Bone marrow (tissue), 2 donors: Measurements from ENCODE around the gene MAPKAPK5.
"Not testable (repeated sequence)": the region's sequence is repeated elsewhere in the genome, so short reads cannot be mapped to it uniquely, and the experiment has no call there.

ENCODE experiments used
- DNase-seq, 2 donors: peaks; one replicate each; lab custom pipeline; 2025; lab: John Stamatoyannopoulos, UW

Gene MAPKAPK5

DNA sequence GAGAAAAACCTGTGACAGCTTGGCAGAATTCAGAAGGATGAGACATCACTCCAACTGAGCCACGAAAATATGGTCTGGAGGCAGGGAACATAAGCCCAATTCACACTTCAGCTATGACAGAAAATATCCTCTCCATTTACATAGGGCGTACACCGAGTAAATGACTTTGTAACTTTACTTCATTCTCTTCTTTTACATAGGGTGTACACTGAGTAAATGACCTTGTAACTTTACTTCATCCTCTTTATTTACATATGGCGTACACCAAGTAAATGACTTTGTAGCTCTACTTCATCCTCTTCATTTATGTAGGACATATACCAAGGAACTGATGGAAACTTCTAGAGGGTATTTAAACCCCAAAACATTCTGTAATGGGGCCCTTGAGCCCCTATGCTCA, 14.1 kb upstream of the MAPKAPK5 start:
- DNase-seq: no peak

DNA sequence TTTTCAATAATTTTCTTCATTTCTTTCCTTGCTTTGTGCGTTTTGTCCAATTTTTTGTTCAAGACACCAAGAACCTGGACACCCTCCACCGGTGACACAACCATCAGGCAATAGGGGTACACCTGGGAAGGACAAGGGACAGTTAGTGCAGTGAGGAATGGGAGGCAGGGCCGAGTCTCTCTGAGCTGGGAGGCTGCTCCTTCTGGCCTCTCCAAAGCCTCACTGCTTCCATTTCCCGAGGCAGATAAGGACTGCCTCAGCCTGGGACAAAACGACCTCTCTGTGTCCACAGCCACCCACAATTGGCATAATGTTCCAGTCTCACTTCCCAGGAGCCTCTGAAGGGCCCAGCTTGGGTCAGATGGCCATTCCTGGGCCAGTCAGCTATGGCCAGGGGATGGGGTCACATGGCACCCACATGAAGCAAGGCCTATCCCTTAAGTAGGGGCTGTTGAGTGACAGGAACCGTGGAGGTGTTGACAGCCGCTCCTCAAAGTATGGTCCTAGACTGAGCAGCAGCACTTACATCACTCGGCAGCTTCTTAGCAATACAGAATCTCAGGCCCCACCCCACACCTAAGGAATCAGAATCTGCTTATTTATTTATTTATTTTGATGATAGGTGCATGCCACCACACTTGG, 13.6 kb upstream of the MAPKAPK5 start:
- no peak for DNase-seq

DNA sequence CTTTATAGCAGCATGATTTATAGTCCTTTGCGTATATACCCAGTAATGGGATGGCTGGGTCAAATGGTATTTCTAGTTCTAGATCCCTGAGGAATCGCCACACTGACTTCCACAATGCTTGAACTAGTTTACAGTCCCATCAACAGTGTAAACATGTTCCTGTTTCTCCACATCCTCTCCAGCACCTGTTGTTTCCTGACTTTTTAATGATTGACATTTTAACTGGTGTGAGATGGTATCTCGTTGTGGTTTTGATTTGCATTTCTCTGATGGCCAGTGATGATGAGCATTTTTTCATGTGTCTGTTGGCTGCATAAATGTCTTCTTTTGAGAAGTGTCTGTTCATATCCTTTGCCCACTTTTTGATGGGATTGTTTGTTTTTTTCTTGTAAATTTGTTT, 12.4 kb upstream of the MAPKAPK5 start:
- not testable (repeated sequence) for DNase-seq

DNA sequence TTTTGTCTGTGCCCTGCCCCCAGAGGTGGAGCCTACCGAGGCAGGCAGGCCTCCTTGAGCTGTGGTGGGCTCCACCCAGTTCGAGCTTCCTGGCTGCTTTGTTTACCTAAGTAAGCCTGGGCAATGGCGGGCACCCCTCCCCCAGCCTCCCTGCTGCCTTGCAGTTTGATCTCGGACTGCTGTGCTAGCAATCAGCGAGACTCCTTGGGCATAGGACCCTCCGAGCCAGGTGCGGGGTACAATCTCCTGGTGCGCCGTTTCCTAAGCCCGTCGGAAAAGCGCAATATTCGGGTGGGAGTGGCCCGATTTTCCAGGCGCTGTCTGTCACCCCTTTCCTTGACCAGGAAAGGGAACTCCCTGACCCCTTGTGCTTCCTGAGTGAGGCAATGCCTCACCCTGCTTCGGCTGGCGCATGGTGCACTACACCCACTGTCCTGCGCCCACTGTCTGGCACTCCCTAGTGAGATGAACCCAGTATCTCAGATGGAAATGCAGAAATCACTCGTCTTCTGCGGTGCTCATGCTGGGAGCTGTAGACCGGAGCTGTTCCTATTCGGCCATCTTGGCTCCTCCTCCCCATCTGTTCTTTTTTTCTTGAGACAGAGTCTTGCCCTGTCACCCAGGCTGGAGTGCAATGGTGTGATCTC, 7.2 kb upstream of the MAPKAPK5 start:
- DNase-seq: not testable (repeated sequence)

- not testable (repeated sequence) for DNase-seq
Measured at GRCh38 chr12:111835531-111836181, 6.4 kb upstream of the MAPKAPK5 start.

GRCh38 chr12:111838353-111838752, 3.7 kb upstream of the MAPKAPK5 start:
- DNase-seq: no peak

- DNase-seq: no peak
Measured at GRCh38 chr12:111840807-111841206, 1.2 kb upstream of the MAPKAPK5 start.

DNA sequence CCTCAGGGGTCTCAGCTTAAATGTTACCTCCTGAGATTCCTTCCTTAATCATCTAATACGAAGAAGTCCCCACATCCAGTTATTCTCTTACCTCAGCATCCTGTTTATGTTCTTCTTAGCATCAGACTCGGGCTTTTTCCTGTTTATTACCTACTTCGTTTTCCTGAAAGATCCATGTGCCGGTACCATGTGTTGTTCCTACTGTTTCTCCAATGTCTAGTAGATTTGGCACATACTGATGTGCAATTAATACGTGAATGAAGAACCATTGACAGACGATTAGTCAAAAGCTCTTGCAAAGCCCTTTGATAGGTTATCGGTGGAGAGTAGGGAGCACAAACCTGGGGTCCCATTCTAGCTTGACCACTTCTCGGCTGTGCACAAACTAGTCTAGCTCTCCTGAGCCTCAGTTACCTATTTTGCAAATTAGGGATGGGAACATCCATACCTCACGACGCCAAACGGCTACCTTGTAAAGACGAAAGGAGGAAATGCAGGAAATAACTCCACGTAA, 735 bp upstream of the MAPKAPK5 start:
- DNase-seq: no peak

DNA sequence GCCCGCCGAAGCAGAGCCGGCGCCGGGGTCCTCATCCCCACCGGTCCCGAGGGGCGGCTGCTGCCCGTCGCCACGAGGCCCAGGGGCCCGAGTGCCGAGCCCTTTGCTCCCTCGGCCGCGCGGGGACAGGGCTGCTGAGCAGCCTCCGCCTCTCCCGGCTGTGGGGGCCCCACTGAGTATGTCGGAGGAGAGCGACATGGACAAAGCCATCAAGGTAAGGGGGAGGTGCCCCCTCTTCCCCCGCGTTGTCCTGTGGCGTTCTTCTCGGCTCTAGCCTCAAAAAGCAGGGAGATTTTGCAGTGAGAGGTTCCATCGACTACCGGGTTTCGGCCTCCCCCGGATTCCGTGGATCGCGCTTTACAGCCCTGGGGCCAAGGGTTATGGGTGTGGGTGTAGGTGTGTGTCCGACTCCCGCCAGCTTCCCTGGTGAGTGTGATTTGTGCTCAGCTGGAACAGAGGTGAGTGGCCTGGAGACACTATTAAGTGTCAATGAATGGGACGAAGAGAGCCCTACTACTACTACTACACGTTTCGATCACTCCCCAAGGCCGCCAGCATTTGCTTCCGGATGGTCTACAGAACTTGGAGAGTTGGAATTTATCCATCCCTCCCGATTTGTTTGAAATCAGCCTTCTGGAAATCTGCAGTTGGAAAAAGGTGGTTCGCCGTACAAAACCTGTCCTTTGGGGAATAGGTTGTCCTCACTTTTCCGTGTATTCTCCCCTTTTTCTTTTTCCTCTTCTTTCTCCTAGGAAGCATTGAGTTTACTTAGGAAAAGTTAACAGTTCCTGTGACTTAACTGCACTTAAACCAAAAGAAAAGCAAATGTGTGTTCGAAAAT, 748 bp downstream of the MAPKAPK5 start:
- no peak for DNase-seq

DNA sequence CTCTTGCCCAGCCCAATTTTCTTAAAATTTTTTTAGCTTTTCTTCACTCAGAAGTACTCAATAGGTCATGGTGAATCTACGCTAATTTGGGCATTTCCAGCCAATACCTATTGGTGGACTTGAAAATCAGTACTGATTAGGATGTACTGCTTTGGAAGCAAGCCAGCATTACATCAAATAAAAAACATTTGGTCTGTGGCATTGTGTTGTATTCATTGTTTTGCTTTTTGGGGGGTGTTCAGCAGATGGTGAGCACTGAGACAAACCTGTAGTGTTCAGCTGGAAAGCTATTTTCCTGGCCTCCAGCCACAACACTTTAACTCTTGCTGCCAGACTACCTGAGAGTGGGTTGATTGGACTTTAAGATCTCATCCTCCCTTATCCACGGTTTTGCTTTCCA, 4.0 kb downstream of the MAPKAPK5 start:
- DNase-seq: no peak

- DNase-seq: no peak
Measured at GRCh38 chr12:111850526-111850925, 8.5 kb downstream of the MAPKAPK5 start.

- no peak for DNase-seq
Measured at GRCh38 chr12:111858186-111858585, 16.2 kb downstream of the MAPKAPK5 start.

DNA sequence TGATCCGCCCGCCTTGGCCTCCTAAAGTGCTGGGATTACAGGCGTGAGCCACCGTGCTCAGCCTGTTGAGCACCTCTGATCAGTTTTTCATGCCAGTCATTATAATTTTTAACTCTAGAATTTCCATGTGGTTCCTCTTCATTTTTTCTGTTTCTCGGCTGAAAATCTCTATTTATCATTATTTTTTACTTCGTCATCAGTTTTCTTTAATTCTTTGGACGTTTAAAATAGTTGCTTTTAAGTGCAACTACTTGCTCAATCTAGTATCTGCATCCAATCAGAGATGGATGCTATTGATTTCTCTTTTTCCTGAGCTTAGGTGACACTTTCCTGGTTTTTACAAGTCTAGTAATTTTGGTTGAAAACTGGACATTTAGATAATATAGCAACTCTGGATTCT, 16.8 kb downstream of the MAPKAPK5 start:
- DNase-seq: no peak

- DNase-seq: no peak
Measured at GRCh38 chr12:111864913-111865312, 22.9 kb downstream of the MAPKAPK5 start.

GRCh38 chr12:111867531-111867930, 25.5 kb downstream of the MAPKAPK5 start:
- DNase-seq: no peak

- DNase-seq: no peak
Measured at GRCh38 chr12:111868676-111869588, 26.9 kb downstream of the MAPKAPK5 start.

- DNase-seq: no peak
Measured at GRCh38 chr12:111869671-111870070, 27.6 kb downstream of the MAPKAPK5 start.

- no peak for DNase-seq
Measured at GRCh38 chr12:111870216-111870615, 28.2 kb downstream of the MAPKAPK5 start.

DNA sequence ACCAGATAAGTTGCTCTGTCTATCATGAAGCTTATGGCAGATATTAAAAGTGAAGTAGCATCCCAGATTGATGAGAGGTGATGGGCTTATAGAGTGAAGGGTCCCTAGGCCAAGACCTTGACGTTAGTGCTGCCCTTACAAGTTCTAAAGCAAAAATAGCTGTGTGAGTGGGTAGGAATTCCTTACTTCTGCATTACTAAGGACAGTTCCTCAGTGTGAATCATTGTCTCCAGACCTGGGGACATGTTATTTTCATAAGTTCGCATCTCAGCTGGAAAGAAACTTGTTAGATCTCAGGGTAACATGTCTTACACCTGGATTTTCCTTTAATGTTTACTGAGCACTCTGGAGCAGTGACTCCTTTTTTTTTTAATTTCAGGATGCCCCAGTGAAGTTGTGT, 28.7 kb downstream of the MAPKAPK5 start:
- no peak for DNase-seq

DNA sequence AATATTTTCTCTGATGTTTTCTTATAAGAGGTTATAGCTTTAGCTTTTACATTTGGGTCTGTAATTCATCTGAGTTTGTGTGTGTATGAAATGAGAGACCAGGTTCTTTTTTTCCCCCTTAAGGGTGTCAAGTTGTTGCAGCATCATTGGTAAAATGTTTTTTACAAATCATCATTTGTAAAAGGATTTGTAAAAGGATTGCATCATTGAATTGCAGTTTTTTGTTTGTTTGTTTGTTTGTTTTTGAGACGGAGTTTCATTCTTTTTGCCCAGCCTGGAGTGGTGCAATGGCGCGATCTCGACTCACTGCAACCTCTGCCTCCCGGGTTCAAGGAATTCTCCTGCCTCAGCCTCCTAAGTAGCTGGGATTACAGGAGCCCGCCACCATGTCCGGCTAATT, 31.1 kb downstream of the MAPKAPK5 start:
- DNase-seq: no peak

GRCh38 chr12:111881716-111882115, 39.7 kb downstream of the MAPKAPK5 start:
- no peak for DNase-seq
